GM13976 (cell line): ENCODE data around the gene TSPYL2.
A peak's percentile ranks its signal among the peaks of the same experiment; 100 is the strongest.

Experiments
- DNase-seq: peaks from one replicate; pipeline ENCODE4 v3.0.0; 2012; ENCODE audit warnings: low spot score
- CTCF ChIP-seq: IDR thresholded peaks from 2 replicates; pipeline ENCODE4 v1.5.1; 2012; ENCODE audit warnings: borderline replicate concordance, mild to moderate bottlenecking; ENCODE audit not compliant: insufficient read depth; ENCODE audit errors: extremely low read depth, missing control alignments, control extremely low read depth
- in situ Hi-C: fragments of 300-500 bp; cut with MboI; formaldehyde crosslinking; loops from one replicate; pipeline ENCODE4 v1.12.0; 2022; ENCODE audit warnings: low sequenced_read_pairs, mixed read lengths, inconsistent platforms; ENCODE audit not compliant: unreplicated experiment

Gene TSPYL2

GRCh38 chrX:53081925-53082772 lies at the start of gene TSPYL2:
Gene TSPYL2, plus strand, starts transcription at chrX:53082367. Its CDS starts 132 bp downstream, at chrX:53082499.
- in situ Hi-C loops, result no loop called here
- TF ChIP-seq CTCF, result no peak
- peak; percentile 93 for DNase-seq

GRCh38 chrX:53036149-53036548 lies 46.0 kb upstream of the TSPYL2 start:
- TF ChIP-seq CTCF, result no peak
- in situ Hi-C loops, result no loop called here
- DNase-seq, result no peak

GRCh38 chrX:53039236-53039635 lies 42.9 kb upstream of the TSPYL2 start:
- DNase-seq, result no peak
- in situ Hi-C loops, result no loop called here

GRCh38 chrX:53044995-53045394 lies 37.2 kb upstream of the TSPYL2 start:
- TF ChIP-seq CTCF, result no peak
- in situ Hi-C loops, result no loop called here
- no peak for DNase-seq

More at GRCh38 chrX:53039236-53039635, 42.9 kb upstream of the TSPYL2 start:
- no peak for TF ChIP-seq CTCF

GRCh38 chrX:53047228-53047627 lies 34.9 kb upstream of the TSPYL2 start:
- no peak for TF ChIP-seq CTCF
- no peak for DNase-seq
- in situ Hi-C loops, result no loop called here

- in situ Hi-C loops, result no loop called here
- DNase-seq, result no peak
- TF ChIP-seq CTCF, result no peak
These were observed 33.7 kb upstream of the TSPYL2 start, which contains the start of gene GPR173 for GRCh38 chrX:53048169-53049126. Gene GPR173, plus strand, starts transcription at chrX:53048789. Its CDS starts 27,833 bp downstream, at chrX:53076622.
